Mesodermal cell (in vitro differentiated cells): ENCODE measurements around the gene TMEM81.

Experiments
- H3K27ac ChIP-seq: 2 replicates; pipeline ENCODE4 v1.7.0; 2013; ENCODE audit warnings: mild to moderate bottlenecking, low read depth, low read length, moderate library complexity; ENCODE audit not compliant: severe bottlenecking
- H3K36me3 ChIP-seq: 2 replicates; pipeline ENCODE4 v1.7.1; 2013; ENCODE audit warnings: mild to moderate bottlenecking, low read length, moderate library complexity; ENCODE audit not compliant: control insufficient read depth, insufficient read depth
- H3K4me1 ChIP-seq: one replicate; pipeline ENCODE4 v1.7.1; 2013; ENCODE audit warnings: mild to moderate bottlenecking, low read length; ENCODE audit not compliant: insufficient read depth, control insufficient read depth, poor library complexity, severe bottlenecking
- H3K4me3 ChIP-seq: 2 replicates; pipeline ENCODE4 v1.7.0; 2013; ENCODE audit warnings: low read length, control low read depth, mild to moderate bottlenecking; ENCODE audit not compliant: insufficient read depth, poor library complexity, severe bottlenecking; ENCODE audit errors: extremely low read depth
- H3K9me3 ChIP-seq: 2 replicates; pipeline ENCODE4 v1.7.1; 2013; ENCODE audit warnings: mild to moderate bottlenecking, low read length, moderate library complexity; ENCODE audit not compliant: control insufficient read depth
- WGBS, 2 experiments: methylation state at CpG; one replicate each; pipeline ENCODE4 v1.1.5; 2013; ENCODE audit warnings: missing lambda C conversion rate in 2 of 2; ENCODE audit not compliant: insufficient coverage in 2 of 2; 5-methylcytosine and 5-hydroxymethylcytosine counted together

Gene TMEM81

GRCh38 chr1:205076245-205076761 lies 8.0 kb downstream of the TMEM81 start:
- H3K27ac ChIP-seq, result no peak overlapping the region
- no peaks in the 10 kb centered on the region for H3K9me3 ChIP-seq
- no peak overlapping the region for H3K4me3 ChIP-seq
- H3K36me3 ChIP-seq, result no peaks in the 10 kb centered on the region
- 80 to 100% methylated on average over 1 to 2 of the region's 4 CpGs for WGBS, 2 experiments
- H3K4me1 ChIP-seq, result no peaks in the 10 kb centered on the region

- H3K36me3 ChIP-seq, result no peaks in the 10 kb centered on the region
These were observed 8.6 kb downstream of the TMEM81 start for GRCh38 chr1:205075642-205076155.

GRCh38 chr1:205074513-205074912 lies 9.7 kb downstream of the TMEM81 start:
- H3K36me3 ChIP-seq, result no peaks in the 10 kb centered on the region
- H3K9me3 ChIP-seq, result no peaks in the 10 kb centered on the region
- no peak overlapping the region for H3K4me3 ChIP-seq
- H3K27ac ChIP-seq, result no peak overlapping the region
- H3K4me1 ChIP-seq, result no peaks in the 10 kb centered on the region
- WGBS, 2 experiments, result 92 to 93% methylated on average over 2 to 5 of the region's 7 CpGs

More at GRCh38 chr1:205075642-205076155, 8.6 kb downstream of the TMEM81 start:
- H3K4me3 ChIP-seq, result no peak overlapping the region
- H3K9me3 ChIP-seq, result no peaks in the 10 kb centered on the region
- WGBS, 2 experiments, result 77 to 79% methylated on average over 5 to 6 of the region's 7 CpGs
- H3K27ac ChIP-seq, result no peak overlapping the region
- no peaks in the 10 kb centered on the region for H3K4me1 ChIP-seq

- no peaks in the 10 kb centered on the region for H3K4me1 ChIP-seq
- no peak overlapping the region for H3K4me3 ChIP-seq
- no peaks in the 10 kb centered on the region for H3K36me3 ChIP-seq
- no peak overlapping the region for H3K27ac ChIP-seq
- no peaks in the 10 kb centered on the region for H3K9me3 ChIP-seq
- 93 to 97% methylated on average over 6 to 11 of the region's 11 CpGs for WGBS, 2 experiments
These were observed 10.2 kb downstream of the TMEM81 start for GRCh38 chr1:205074084-205074483.

- Histone ChIP-seq H3K36me3 (no peaks in the 10 kb centered on the region), H3K9me3 (no peaks in the 10 kb centered on the region), H3K27ac (no peak overlapping the region), H3K4me1 (no peaks in the 10 kb centered on the region), H3K4me3 (no peak overlapping the region)
- 91 to 97% methylated on average over 11 to 12 of the region's 12 CpGs for WGBS, 2 experiments
These were observed 10.7 kb downstream of the TMEM81 start for GRCh38 chr1:205073511-205073910.

- Histone ChIP-seq H3K4me1 (no peaks in the 10 kb centered on the region), H3K36me3 (no peaks in the 10 kb centered on the region), H3K27ac (no peak overlapping the region), H3K9me3 (no peaks in the 10 kb centered on the region), H3K4me3 (no peak overlapping the region)
- WGBS, 2 experiments, result 87 to 95% methylated on average over 7 of the region's 8 CpGs
These were observed 11.4 kb downstream of the TMEM81 start for GRCh38 chr1:205072881-205073280.

- WGBS, 2 experiments, result 78 to 100% methylated on average over 5 to 9 of the region's 9 CpGs
- no peaks in the 10 kb centered on the region for H3K9me3 ChIP-seq
- no peaks in the 10 kb centered on the region for H3K4me1 ChIP-seq
- no peak overlapping the region for H3K27ac ChIP-seq
- H3K36me3 ChIP-seq, result no peaks in the 10 kb centered on the region
- no peak overlapping the region for H3K4me3 ChIP-seq
These were observed 12.0 kb downstream of the TMEM81 start for GRCh38 chr1:205072286-205072685.

GRCh38 chr1:205071801-205072200 lies 12.5 kb downstream of the TMEM81 start:
- Histone ChIP-seq H3K4me1 (no peaks in the 10 kb centered on the region), H3K9me3 (no peaks in the 10 kb centered on the region), H3K36me3 (no peaks in the 10 kb centered on the region), H3K27ac (no peak overlapping the region), H3K4me3 (no peak overlapping the region)
- 86 to 90% methylated on average over 8 to 9 of the region's 12 CpGs for WGBS, 2 experiments

GRCh38 chr1:205071028-205071409 lies 13.2 kb downstream of the TMEM81 start:
- no peaks in the 10 kb centered on the region for H3K9me3 ChIP-seq
- H3K27ac ChIP-seq, result no peak overlapping the region
- no peaks in the 10 kb centered on the region for H3K36me3 ChIP-seq
- no peaks in the 10 kb centered on the region for H3K4me1 ChIP-seq
- no peak overlapping the region for H3K4me3 ChIP-seq
- 84 to 96% methylated on average over 2 of the region's 2 CpGs for WGBS, 2 experiments

GRCh38 chr1:205069371-205070125 lies 14.7 kb downstream of the TMEM81 start:
- Histone ChIP-seq H3K27ac (no peak overlapping the region), H3K36me3 (no peaks in the 10 kb centered on the region), H3K4me1 (no peaks in the 10 kb centered on the region), H3K4me3 (no peak overlapping the region), H3K9me3 (no peaks in the 10 kb centered on the region)
- WGBS, 2 experiments, result 93 to 95% methylated on average over 39 to 41 of the region's 42 CpGs

GRCh38 chr1:205068457-205069040 lies 15.7 kb downstream of the TMEM81 start:
- Histone ChIP-seq H3K4me1 (no peaks in the 10 kb centered on the region), H3K4me3 (no peak overlapping the region), H3K27ac (no peak overlapping the region), H3K9me3 (no peaks in the 10 kb centered on the region), H3K36me3 (no peaks in the 10 kb centered on the region)
- WGBS, 2 experiments, result 94 to 100% methylated on average over 1 to 2 of the region's 2 CpGs
